IPS DF 6.9 (cell line): ENCODE results near the gene RETNLB.

Source experiments
- DNase-seq: peaks from one replicate; pipeline ENCODE4 v3.0.0-alpha.2; 2013; ENCODE audit warnings: low read depth, low spot score
- H3K27ac ChIP-seq: one replicate; pipeline ENCODE4 v1.5.1; 2013; ENCODE audit warnings: low read length, control low read depth
- H3K27me3 ChIP-seq: 2 replicates; pipeline ENCODE4 v1.6.1; 2013; ENCODE audit warnings: mild to moderate bottlenecking, low read length; ENCODE audit not compliant: control insufficient read depth, insufficient read depth
- H3K36me3 ChIP-seq: 2 replicates; pipeline ENCODE4 v1.6.1; 2013; ENCODE audit warnings: low read length; ENCODE audit not compliant: control insufficient read depth, insufficient read depth
- H3K4me1 ChIP-seq: 2 replicates; pipeline ENCODE4 v1.6.1; 2013; ENCODE audit warnings: low read length; ENCODE audit not compliant: control insufficient read depth, insufficient read depth
- H3K4me3 ChIP-seq: 2 replicates; pipeline ENCODE4 v1.5.1; 2013; ENCODE audit warnings: mild to moderate bottlenecking, low read length
- H3K9me3 ChIP-seq: 2 replicates; pipeline ENCODE4 v1.6.1; 2013; ENCODE audit warnings: low read length, inconsistent platforms; ENCODE audit not compliant: control insufficient read depth, insufficient read depth
- WGBS: extraction: QIAGEN DNeasy Blood & Tissue Kit; methylation state at CpG from one replicate; pipeline ENCODE4 v1.1.7; 2013; ENCODE audit warnings: mixed read lengths, missing lambda C conversion rate; ENCODE audit not compliant: insufficient read length, insufficient coverage; 5-methylcytosine and 5-hydroxymethylcytosine counted together

RETNLB gene

DNA sequence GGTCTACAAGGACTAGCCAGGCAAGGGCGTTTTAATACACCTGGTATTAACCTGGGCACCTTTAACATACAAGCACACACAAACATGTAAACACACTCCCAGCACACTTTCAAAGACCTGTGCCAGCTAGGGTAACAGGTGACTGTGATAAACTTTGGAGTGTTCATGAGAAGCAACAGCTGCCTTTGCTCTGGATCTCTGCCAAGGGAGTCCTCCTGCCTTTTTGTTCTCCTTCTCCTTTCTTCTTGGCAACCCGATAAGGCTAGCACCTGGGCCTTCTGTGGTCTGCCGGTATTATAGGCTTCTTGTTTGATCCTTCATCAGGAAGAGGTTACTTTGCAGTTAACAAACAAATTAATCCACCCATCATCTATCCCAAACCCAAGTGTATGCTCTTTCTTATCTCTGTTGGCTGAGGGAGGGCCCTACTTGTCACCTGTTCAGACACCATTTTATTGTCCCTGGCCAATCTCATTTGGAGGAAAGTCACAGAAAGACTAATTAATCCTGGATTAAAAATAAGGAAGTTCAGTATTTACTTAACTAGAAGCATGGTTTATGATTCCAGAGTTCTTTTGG is at the start of gene RETNLB:
RETNLB (minus strand) TSS at position 7 of the 579 bp plus-strand sequence. CDS start 225 bp downstream, outside the sequence.
- no peak for DNase-seq
- Histone ChIP-seq H3K27me3 (no peaks in the 10 kb centered on the region), H3K4me3 (no peak within 1 kb of the TSS), H3K27ac (no peak within 1 kb of the TSS), H3K4me1 (no peaks in the 10 kb centered on the region), H3K9me3 (no peaks in the 10 kb centered on the region), H3K36me3 (no peaks in the 10 kb centered on the region)
- WGBS: no CpG with 5 or more reads among the region's 3 CpGs

DNA sequence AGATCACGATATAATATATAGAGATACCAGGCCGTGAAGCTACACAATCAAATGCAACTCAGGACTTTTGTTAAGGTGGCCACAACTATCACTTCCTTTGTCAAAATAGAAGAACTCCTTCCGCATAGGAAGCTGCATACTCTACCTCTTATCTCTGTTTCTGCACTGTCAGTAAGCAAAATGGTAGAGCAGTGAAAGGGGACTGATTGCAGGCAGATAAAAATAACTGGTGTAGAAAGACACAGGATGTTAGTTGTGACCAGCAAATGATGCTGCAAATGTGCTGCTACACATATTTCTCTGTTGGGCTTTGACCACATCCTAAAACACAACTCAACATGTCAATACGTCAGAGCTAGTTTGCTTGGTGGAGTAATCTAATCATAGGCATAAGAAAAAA is 49.1 kb upstream of the RETNLB start:
- Histone ChIP-seq H3K27me3 (no peaks in the 10 kb centered on the region), H3K4me1 (no peaks in the 10 kb centered on the region), H3K9me3 (no peaks in the 10 kb centered on the region), H3K4me3 (no peak overlapping the region), H3K36me3 (no peaks in the 10 kb centered on the region), H3K27ac (no peak overlapping the region)
- no CpG with 5 or more reads among the region's 4 CpGs for WGBS
- no peak for DNase-seq

DNA sequence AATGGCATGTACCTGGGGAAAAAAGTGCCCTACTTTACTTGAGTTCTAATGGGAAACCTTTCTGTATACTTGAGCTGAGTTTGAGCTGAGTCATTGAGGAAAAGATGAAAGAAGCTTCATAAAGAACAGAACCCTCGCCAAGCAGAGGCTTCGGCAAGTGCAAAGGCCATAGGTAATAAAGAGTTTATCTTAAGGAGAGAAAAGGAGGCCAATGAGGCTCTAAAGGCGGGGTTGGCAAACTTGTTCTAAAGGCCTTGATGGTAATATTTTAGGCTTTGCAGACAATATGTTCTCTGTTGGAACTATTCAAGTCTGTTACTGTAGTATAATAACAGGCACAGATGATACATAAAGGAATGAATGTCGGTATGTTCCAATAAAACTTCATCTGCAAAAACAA is 47.8 kb upstream of the RETNLB start:
- Histone ChIP-seq H3K27me3 (no peaks in the 10 kb centered on the region), H3K9me3 (no peaks in the 10 kb centered on the region), H3K4me3 (no peak overlapping the region), H3K4me1 (no peaks in the 10 kb centered on the region), H3K36me3 (no peaks in the 10 kb centered on the region), H3K27ac (no peak overlapping the region)
- no peak for DNase-seq
- WGBS: no CpG with 5 or more reads among the region's 4 CpGs

- H3K36me3 ChIP-seq: no peaks in the 10 kb centered on the region
- H3K27ac ChIP-seq: no peak overlapping the region
- no peak for DNase-seq
- H3K4me1 ChIP-seq: no peaks in the 10 kb centered on the region
- no peaks in the 10 kb centered on the region for H3K27me3 ChIP-seq
- no peaks in the 10 kb centered on the region for H3K9me3 ChIP-seq
- WGBS: no CpG with 5 or more reads among the region's 2 CpGs
- no peak overlapping the region for H3K4me3 ChIP-seq
These were observed 47.2 kb upstream of the RETNLB start for GRCh38 chr3:108804437-108804836.

DNA sequence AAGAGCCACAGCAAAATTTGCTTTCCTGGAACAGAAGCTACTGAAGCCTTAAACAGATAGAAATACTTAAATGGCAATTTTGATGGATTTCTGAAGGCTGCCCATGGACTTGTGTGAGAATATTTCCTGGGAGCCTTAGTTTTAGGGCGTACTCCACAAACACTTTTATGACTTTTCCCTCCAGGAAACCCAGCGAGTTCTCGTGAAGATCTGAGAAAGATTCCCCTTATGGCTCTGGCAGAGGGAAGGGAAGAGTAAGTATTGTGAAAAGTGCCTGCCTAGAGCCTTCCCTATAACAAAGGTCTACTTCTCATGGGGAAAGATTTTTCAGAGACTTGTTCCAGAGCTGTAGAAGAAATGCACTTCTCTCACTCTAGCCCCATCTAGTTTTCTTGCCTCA is 34.3 kb upstream of the RETNLB start:
- H3K4me3 ChIP-seq: no peak overlapping the region
- H3K36me3 ChIP-seq: no peaks in the 10 kb centered on the region
- no peak for DNase-seq
- WGBS: no CpG with 5 or more reads among the region's 3 CpGs
- H3K27me3 ChIP-seq: no peaks in the 10 kb centered on the region
- no peaks in the 10 kb centered on the region for H3K9me3 ChIP-seq
- no peaks in the 10 kb centered on the region for H3K4me1 ChIP-seq
- no peak overlapping the region for H3K27ac ChIP-seq

DNA sequence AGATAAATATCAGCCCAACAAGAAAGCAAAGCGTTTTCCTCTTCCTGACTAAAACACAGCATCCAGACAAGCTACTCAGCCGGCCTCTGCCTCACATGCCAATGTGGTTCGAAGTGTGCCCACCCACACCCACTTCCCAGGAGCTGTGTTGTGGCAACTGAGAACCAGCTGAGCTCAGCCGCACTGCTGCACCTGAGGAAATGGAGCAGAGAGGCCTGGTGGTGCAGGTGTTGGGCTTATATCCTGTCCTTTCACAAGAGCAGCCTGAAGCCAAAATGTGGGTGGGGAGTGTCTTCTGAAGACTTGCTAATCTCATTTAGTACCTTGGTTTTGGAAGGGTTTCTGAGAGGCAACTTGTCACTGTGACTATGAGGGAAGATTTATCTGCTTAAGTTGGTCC is 23.0 kb upstream of the RETNLB start:
- no peak for DNase-seq
- H3K27me3 ChIP-seq: no peaks in the 10 kb centered on the region
- H3K4me1 ChIP-seq: no peaks in the 10 kb centered on the region
- WGBS: no CpG with 5 or more reads among the region's 4 CpGs
- H3K9me3 ChIP-seq: no peaks in the 10 kb centered on the region
- no peaks in the 10 kb centered on the region for H3K36me3 ChIP-seq
- H3K4me3 ChIP-seq: no peak overlapping the region
- H3K27ac ChIP-seq: no peak overlapping the region

DNA sequence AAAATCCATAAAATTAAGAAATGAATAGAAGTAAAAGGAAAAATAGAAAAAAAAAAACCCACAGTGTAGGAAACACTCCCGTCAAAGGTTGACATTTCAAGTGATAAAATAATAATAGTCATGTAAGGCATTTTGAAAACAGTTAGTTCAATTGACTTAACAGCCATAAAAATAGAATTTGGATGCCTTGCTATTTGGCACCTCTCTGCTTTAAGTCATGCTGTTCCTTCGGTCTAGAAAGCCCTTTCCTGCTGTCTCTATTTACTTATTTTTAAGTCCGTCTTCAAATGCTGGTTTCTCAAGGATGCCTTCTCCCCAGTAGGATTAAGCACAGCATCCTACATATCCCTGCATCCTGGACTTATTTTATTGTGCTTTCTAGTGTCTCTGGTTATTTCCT is 22.3 kb upstream of the RETNLB start:
- Histone ChIP-seq H3K27me3 (no peaks in the 10 kb centered on the region), H3K36me3 (no peaks in the 10 kb centered on the region), H3K27ac (no peak overlapping the region), H3K4me1 (no peaks in the 10 kb centered on the region), H3K4me3 (no peak overlapping the region), H3K9me3 (no peaks in the 10 kb centered on the region)
- no CpG with 5 or more reads among the region's 3 CpGs for WGBS
- no peak for DNase-seq

DNA sequence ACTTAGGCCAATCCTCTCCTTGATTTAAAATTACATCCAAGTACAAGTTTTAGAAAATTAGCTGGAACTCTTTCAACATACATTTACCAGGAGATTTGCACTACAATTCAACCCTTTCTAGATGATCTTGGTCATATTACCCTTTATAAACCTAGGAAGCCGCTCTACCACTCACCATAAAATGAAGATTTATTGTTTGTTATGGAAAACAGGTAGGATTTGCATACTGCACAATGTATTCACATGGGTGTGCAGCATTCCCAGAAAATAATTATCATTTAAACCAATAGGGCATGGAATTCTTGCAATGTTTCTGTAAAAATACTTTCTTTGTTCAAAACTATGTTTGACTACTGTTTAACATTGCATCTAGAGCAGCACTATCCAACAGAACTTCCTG is 18.4 kb upstream of the RETNLB start:
- no peak for DNase-seq
- no peaks in the 10 kb centered on the region for H3K36me3 ChIP-seq
- WGBS: no CpG with 5 or more reads among the region's 1 CpG
- H3K4me3 ChIP-seq: no peak overlapping the region
- no peaks in the 10 kb centered on the region for H3K4me1 ChIP-seq
- no peaks in the 10 kb centered on the region for H3K9me3 ChIP-seq
- no peak overlapping the region for H3K27ac ChIP-seq
- H3K27me3 ChIP-seq: no peaks in the 10 kb centered on the region

GRCh38 chr3:108767253-108767652 is 10.0 kb upstream of the RETNLB start:
- Histone ChIP-seq H3K36me3 (no peaks in the 10 kb centered on the region), H3K4me1 (no peaks in the 10 kb centered on the region), H3K9me3 (no peaks in the 10 kb centered on the region), H3K4me3 (no peak overlapping the region), H3K27ac (no peak overlapping the region), H3K27me3 (no peaks in the 10 kb centered on the region)
- no peak for DNase-seq
- no CpG with 5 or more reads among the region's 3 CpGs for WGBS

DNA sequence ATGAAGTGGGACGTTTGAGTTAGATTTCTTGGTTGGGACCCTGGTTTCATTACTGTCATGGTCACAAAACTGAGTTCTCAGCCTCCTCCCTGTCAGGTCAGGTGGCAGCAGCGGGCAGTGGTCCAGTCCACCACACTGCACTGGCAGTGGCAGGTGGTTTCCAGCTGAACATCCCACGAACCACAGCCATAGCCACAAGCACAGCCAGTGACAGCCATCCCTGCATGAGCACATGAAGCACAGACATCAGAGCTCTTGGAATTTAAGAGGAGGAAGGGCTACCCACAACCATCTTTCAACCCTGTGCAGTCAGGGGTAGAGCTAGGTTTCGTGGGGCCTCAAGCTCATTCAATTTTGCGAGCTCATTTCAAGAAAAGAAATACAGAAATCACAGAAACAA is 1.5 kb downstream of the RETNLB start:
- no peak for DNase-seq
- no CpG with 5 or more reads among the region's 5 CpGs for WGBS

GRCh38 chr3:108744762-108745161 is 12.4 kb downstream of the RETNLB start:
- no CpG with 5 or more reads among the region's 5 CpGs for WGBS
- Histone ChIP-seq H3K4me1 (no peaks in the 10 kb centered on the region), H3K27ac (no peak overlapping the region), H3K36me3 (no peaks in the 10 kb centered on the region), H3K27me3 (no peaks in the 10 kb centered on the region), H3K9me3 (no peaks in the 10 kb centered on the region), H3K4me3 (no peak overlapping the region)
- DNase-seq: no peak

More for the DNA sequence above, 1.5 kb downstream of the RETNLB start:
- Histone ChIP-seq H3K9me3 (no peaks in the 10 kb centered on the region), H3K4me1 (no peaks in the 10 kb centered on the region), H3K4me3 (no peak overlapping the region), H3K27ac (no peak overlapping the region), H3K36me3 (no peaks in the 10 kb centered on the region), H3K27me3 (no peaks in the 10 kb centered on the region)
